ENCODE data around the gene BZW2. TPM values are rescaled to one million over a fixed set of nuclear protein-coding genes. Genes with fewer than 3 reads are reported as not detected.

BZW2 gene
- total and polyA plus RNA-seq, 11 donors, result 195 to 808 (median 297) TPM

DNA sequence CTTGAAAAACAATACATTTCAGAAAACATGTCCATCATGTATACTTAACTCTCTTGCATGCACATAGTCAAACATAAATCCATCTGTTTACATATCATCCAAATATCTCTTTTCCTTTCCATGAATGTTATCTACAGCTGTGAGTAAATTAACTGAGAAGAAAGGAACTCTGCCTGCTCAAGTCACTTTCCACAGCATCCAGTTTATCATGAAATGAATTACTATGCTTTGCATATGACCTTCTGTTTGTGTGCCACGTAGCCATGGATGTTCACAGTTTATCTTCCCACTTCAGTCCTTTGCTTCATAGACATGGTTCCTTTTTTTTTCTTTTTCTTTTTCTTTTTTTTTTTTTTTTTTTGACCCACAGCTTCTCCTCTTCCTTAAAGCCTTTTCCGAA, 39.6 kb downstream of the BZW2 start:
- H3K27me3 ChIP-seq, result no peaks in the 10 kb centered on the region
- ATAC-seq (no peak), DNase-seq (no peak)
- no peak overlapping the region for H3K27ac ChIP-seq
- H3K36me3 ChIP-seq, result peaks cover 3 to 100% (median 75%) of the 10 kb centered on the region in 9 donors
- H3K9me3 ChIP-seq, result no peaks in the 10 kb centered on the region
- 80 to 86% (median 82%) methylated on average over 2 of the region's 2 CpGs for WGBS, 4 donors
- no peak for TF ChIP-seq POLR2A (IDR thresholded peaks at IDR 0.05)
- TF ChIP-seq, protein P1, sequence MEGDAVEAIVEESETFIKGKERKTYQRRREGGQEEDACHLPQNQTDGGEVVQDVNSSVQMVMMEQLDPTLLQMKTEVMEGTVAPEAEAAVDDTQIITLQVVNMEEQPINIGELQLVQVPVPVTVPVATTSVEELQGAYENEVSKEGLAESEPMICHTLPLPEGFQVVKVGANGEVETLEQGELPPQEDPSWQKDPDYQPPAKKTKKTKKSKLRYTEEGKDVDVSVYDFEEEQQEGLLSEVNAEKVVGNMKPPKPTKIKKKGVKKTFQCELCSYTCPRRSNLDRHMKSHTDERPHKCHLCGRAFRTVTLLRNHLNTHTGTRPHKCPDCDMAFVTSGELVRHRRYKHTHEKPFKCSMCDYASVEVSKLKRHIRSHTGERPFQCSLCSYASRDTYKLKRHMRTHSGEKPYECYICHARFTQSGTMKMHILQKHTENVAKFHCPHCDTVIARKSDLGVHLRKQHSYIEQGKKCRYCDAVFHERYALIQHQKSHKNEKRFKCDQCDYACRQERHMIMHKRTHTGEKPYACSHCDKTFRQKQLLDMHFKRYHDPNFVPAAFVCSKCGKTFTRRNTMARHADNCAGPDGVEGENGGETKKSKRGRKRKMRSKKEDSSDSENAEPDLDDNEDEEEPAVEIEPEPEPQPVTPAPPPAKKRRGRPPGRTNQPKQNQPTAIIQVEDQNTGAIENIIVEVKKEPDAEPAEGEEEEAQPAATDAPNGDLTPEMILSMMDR (IDR thresholded peaks at IDR 0.05), result no peak
- no peaks in the 10 kb centered on the region for H3K4me1 ChIP-seq
- no peak overlapping the region for H3K4me3 ChIP-seq
- intact Hi-C loops (cut with DNase I), result loop anchor here in 1 of 10 donors (5.0 kb wide), 1 partner anchor 83 kb away; no protein-coding TSS in a partner anchor

DNA sequence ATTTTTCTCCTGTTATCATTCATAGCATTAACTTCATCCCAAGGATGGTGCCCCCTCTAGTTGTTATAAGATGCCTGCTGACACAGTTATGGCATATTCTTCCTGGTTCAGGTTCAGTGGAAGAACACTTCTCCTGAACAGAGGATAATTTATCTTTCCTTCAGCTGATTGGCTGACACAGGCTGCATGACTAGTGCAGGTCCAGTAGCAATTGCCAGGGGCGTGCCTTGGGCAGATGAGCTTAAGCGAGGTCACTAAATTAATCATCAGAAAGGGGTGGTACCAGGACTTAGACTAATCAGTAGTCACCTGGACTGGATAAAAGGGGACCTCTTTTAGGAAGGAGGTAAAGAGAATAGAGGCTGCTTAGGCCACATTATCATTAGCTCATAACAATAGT, 42.3 kb downstream of the BZW2 start:
- DNase-seq (no peak), ATAC-seq (peak in 2 of 4 donors; percentile 16 to 20)
- intact Hi-C loops (cut with DNase I), result loop anchor here in 1 of 10 donors (5.0 kb wide), 1 partner anchor 86 kb away; no protein-coding TSS in a partner anchor
- no peaks in the 10 kb centered on the region for H3K27me3 ChIP-seq
- no peaks in the 10 kb centered on the region for H3K9me3 ChIP-seq
- no peak overlapping the region for H3K27ac ChIP-seq
- WGBS, 4 donors, result 93 to 95% (median 94%) methylated on average over 2 of the region's 2 CpGs
- H3K4me1 ChIP-seq, result no peaks in the 10 kb centered on the region
- H3K4me3 ChIP-seq, result no peak overlapping the region
- no peak for TF ChIP-seq POLR2A (IDR thresholded peaks at IDR 0.05)
- peaks cover under 1 to 100% (median 77%) of the 10 kb centered on the region in 9 donors for H3K36me3 ChIP-seq

DNA sequence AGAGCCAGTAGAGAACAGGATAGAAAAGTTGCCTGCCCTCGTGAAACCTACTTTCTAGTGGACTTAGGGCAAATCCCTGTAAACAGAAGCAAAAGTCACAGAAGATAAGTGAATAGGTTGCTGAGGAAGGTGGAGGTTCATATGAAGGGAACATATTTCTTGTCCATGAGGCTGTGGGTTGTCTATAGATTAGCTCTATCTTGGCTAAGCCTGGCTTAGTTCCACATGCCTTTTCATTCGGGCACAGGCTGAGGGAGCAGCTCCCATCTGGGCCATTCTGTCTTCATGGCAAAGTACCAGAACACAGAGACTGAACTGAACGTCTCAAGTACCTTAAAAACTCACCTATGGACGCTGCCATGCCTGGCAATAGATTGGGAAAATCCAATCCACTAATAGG, 45.3 kb downstream of the BZW2 start:
- peaks cover 0 to 100% (median 78%) of the 10 kb centered on the region in 9 donors for H3K36me3 ChIP-seq

DNA sequence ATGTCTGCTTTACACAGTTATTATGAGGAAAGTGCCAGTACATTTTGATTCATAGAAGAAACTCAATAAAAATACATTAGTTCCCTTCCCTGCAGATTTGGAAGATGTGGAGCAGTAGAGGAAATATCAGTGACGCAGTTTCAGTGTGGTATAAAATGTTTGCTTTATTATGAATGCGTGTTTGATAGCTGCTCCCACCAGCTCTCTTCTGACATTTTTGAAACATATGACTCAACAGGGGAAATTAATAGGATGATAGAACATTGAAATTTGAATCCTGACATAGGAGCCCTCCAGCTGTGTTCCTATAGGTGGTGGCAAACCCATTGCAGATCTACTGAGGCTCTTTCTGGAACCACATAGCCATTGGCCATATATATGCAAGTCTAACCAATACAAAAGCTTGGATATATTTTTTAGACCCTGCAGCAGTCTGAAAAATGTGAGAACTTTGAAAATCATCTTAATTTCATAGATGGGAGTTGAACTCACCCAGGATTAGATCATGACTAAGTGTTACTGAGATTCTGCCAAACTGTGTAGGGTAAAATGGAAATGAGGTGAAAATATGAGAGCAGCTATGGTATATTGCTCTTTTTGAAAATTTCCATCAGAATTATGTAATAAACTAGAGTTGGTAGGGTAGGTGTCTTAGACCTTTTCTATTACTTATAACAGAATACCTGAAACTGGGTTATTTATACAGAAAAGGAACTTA, 47.8 kb downstream of the BZW2 start:
- intact Hi-C loops (cut with DNase I), result loop anchor here in 6 of 10 donors (2.0 to 10.0 kb wide), 4 partner anchors 81 to 225 kb away; no protein-coding TSS in a partner anchor
- TF ChIP-seq POLR2A (IDR thresholded peaks at IDR 0.05), result no peak
- TF ChIP-seq, protein P1 (IDR thresholded peaks at IDR 0.05), result no peak
- peaks cover 0 to 3% (median 0%) of the 10 kb centered on the region in 12 donors for H3K4me1 ChIP-seq
- no peaks in the 10 kb centered on the region for H3K27me3 ChIP-seq
- WGBS, 4 donors, result 95 to 100% (median 97%) methylated on average over 2 of the region's 2 CpGs
- ATAC-seq (no peak), DNase-seq (no peak)
- peaks cover 0 to 100% (median 91%) of the 10 kb centered on the region in 9 donors for H3K36me3 ChIP-seq
- H3K27ac ChIP-seq, result no peak overlapping the region
- no peaks in the 10 kb centered on the region for H3K9me3 ChIP-seq
- H3K4me3 ChIP-seq, result no peak overlapping the region

More for the DNA sequence above, 45.3 kb downstream of the BZW2 start:
- Histone ChIP-seq H3K27ac (no peak overlapping the region), H3K9me3 (no peaks in the 10 kb centered on the region), H3K4me3 (no peak overlapping the region), H3K4me1 (no peaks in the 10 kb centered on the region), H3K27me3 (no peaks in the 10 kb centered on the region)
- DNase-seq (no peak), ATAC-seq (peak in 1 of 4 donors; percentile 45)
- intact Hi-C loops (cut with DNase I), result loop anchor here in 2 of 10 donors (5.0 to 10.0 kb wide), 2 partner anchors 79 to 84 kb away; no protein-coding TSS in a partner anchor
- TF ChIP-seq POLR2A (IDR thresholded peaks at IDR 0.05), result no peak
- TF ChIP-seq, protein P1 (IDR thresholded peaks at IDR 0.05), result no peak
- WGBS, 4 donors, result 71 to 82% (median 78%) methylated on average over 4 of the region's 4 CpGs
